Colonic mucosa (tissue), 4 donors: Measurements from ENCODE around the gene BBX. TPM values are rescaled to one million over a fixed set of nuclear protein-coding genes. Genes with fewer than 3 reads are reported as not detected.

Source experiments
- DNase-seq: peaks from one replicate; pipeline ENCODE4 v3.0.0-alpha.2; 2020
- H3K27ac ChIP-seq: fragments of 200-600 bp; one replicate; pipeline ENCODE4 v1.8.0; 2021
- H3K27me3 ChIP-seq: fragments of 200-600 bp; one replicate; pipeline ENCODE4 v1.8.0; 2021
- H3K36me3 ChIP-seq: fragments of 200-600 bp; one replicate; pipeline ENCODE4 v1.8.0; 2021
- H3K4me1 ChIP-seq: fragments of 200-600 bp; one replicate; pipeline ENCODE4 v1.8.0; 2021; ENCODE audit warnings: mild to moderate bottlenecking
- H3K4me3 ChIP-seq: fragments of 200-600 bp; one replicate; pipeline ENCODE4 v1.8.0; 2021
- H3K9ac ChIP-seq, 2 donors: one replicate each; pipeline ENCODE4 v1.7.0; 2013; ENCODE audit warnings: control low read depth in 2 of 2, low read depth in 2 of 2, low read length in 2 of 2
- H3K9me3 ChIP-seq: fragments of 200-600 bp; one replicate; pipeline ENCODE4 v1.8.0; 2021
- intact Hi-C: fragments of 100-400 bp; cut with DNase I; formaldehyde crosslinking; loops from one replicate; pipeline ENCODE4 v1.14.1; 2022
- total RNA-seq, 2 donors: library from RNA; stranded (reverse); fragmentation: NEBNext Ultra II Directional in 1 of 2; extraction: Animal tissue kit (Norgen Biotek cat#: 25700) in 1 of 2; gene quantifications; one replicate each; pipeline ENCODE4 v1.2.1, GENCODE V29; 2021
- TF ChIP-seq, protein P1 (sequence below): fragments of 200-600 bp; IDR thresholded peaks from one replicate; pipeline ENCODE4 v1.8.0; 2022; ENCODE audit warnings: antibody characterized with exemption, mild to moderate bottlenecking
- donor health status: healthy.
- donor health status: DM: no; HTN: no; CAD: no.
- donor health status: DM: no; HTN: no; CAD: no.

The BBX gene
- total RNA-seq, 2 donors from 2014 or later, result 21.5 to 44.3 TPM

DNA sequence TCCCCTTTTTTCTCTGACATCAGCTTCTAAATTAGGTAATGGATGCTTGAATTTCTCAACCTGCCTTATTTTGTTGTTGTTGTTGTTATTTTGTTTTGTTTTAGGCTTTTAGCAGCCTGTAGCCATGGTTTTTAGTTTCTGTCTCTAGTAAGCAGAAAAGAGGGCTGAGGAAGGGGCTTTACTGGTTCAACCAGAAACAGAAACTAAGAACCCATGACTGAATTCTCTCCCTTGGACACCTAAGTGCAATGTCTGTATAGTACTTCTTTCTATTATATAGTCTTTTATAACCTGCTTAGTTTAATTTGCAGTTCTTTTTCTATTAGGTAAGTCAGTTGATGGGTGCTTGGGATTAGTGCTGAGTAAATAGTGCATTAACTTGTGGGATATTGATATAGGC lies 129.0 kb downstream of the BBX start:
- DNase-seq, result no peak
- H3K27me3 ChIP-seq, result no peaks in the 10 kb centered on the region
- TF ChIP-seq, protein P1, sequence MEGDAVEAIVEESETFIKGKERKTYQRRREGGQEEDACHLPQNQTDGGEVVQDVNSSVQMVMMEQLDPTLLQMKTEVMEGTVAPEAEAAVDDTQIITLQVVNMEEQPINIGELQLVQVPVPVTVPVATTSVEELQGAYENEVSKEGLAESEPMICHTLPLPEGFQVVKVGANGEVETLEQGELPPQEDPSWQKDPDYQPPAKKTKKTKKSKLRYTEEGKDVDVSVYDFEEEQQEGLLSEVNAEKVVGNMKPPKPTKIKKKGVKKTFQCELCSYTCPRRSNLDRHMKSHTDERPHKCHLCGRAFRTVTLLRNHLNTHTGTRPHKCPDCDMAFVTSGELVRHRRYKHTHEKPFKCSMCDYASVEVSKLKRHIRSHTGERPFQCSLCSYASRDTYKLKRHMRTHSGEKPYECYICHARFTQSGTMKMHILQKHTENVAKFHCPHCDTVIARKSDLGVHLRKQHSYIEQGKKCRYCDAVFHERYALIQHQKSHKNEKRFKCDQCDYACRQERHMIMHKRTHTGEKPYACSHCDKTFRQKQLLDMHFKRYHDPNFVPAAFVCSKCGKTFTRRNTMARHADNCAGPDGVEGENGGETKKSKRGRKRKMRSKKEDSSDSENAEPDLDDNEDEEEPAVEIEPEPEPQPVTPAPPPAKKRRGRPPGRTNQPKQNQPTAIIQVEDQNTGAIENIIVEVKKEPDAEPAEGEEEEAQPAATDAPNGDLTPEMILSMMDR, result no peak
- intact Hi-C loops, result no loop called here
- H3K4me1 ChIP-seq, result no peaks in the 10 kb centered on the region
- no peak overlapping the region for H3K4me3 ChIP-seq
- no peaks in the 10 kb centered on the region for H3K36me3 ChIP-seq
- H3K9ac ChIP-seq, result no peak overlapping the region
- H3K9me3 ChIP-seq, result no peaks in the 10 kb centered on the region
- H3K27ac ChIP-seq, result no peak overlapping the region

DNA sequence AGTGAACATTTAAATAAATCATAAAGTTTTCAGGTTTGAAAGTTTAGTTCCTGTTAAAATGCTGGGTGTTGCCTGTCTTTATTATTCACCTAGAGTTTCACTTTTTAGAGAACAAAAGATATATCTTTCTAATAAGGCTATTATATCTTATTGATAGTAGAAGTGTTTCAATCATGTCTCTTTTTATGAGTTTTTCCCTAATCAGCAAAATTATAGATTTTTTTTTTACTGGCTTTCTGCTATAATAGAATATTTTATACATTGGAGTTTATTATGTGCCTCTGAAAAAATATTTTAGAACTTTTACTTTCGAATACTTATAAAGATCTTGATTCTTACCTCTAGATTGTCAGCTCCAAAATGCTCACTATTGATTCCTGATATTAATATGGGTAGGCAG lies 131.5 kb downstream of the BBX start:
- Histone ChIP-seq H3K36me3 (no peaks in the 10 kb centered on the region), H3K4me3 (no peak overlapping the region), H3K4me1 (no peaks in the 10 kb centered on the region), H3K9me3 (no peaks in the 10 kb centered on the region), H3K27me3 (no peaks in the 10 kb centered on the region), H3K27ac (no peak overlapping the region), H3K9ac (no peak overlapping the region)
- no peak for DNase-seq
- intact Hi-C loops, result no loop called here
- TF ChIP-seq, protein P1, result no peak

DNA sequence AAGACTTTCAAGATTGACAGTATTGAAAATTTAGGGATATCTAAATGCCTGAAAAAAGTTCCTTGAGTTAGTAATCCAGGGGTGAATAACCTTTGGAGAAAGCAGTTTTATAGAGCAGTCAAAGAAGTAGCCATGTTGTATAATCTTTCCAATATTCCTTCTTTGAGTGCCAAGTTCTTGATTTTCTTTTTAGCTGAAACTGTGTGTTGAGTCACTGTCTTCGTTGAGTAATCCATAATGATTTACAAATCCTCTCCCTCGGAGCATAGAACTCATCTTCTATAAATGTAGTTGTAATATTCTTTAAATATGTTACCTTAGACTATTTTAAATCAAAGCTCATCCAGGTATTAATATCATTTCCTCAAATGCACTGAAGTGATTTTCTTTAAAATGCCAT lies 135.2 kb downstream of the BBX start:
- no peaks in the 10 kb centered on the region for H3K9me3 ChIP-seq
- no peak overlapping the region for H3K4me3 ChIP-seq
- H3K27ac ChIP-seq, result no peak overlapping the region
- TF ChIP-seq, protein P1, result no peak
- no peaks in the 10 kb centered on the region for H3K4me1 ChIP-seq
- no peaks in the 10 kb centered on the region for H3K27me3 ChIP-seq
- no peak overlapping the region for H3K9ac ChIP-seq
- intact Hi-C loops, result no loop called here
- H3K36me3 ChIP-seq, result no peaks in the 10 kb centered on the region
- DNase-seq, result no peak

DNA sequence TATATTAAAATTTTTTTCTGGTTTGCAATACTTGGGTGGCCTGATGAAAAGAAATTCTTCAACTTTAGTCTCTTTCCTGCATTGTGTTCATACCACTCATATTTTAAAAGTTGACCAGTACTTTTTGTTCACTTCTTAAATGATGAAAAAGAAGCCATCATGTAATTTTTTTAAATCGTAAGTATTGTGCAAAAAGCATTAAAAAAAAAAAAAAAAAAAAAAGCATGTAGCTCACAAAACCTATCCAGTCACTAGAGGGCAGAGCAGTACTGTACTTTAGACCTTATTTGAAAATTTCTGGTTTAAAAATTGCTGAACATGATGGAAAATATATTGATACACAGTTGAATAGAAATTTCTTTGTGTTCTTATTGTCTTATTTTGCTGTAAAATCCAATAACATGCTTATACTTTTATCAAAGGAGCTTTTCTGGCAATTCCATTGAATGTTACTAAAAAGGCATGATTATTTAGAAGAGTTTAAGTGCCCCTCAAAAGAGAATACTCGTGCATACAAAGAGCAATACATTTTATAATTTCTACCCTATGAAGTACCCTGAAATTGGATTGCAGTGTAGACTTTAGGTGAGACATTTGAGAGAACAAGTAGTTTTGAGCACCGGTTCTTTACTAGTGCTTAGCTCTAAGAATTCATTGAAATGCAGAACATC lies 137.7 kb downstream of the BBX start:
- TF ChIP-seq, protein P1, result peak; percentile 50
- intact Hi-C loops, result no loop called here

DNA sequence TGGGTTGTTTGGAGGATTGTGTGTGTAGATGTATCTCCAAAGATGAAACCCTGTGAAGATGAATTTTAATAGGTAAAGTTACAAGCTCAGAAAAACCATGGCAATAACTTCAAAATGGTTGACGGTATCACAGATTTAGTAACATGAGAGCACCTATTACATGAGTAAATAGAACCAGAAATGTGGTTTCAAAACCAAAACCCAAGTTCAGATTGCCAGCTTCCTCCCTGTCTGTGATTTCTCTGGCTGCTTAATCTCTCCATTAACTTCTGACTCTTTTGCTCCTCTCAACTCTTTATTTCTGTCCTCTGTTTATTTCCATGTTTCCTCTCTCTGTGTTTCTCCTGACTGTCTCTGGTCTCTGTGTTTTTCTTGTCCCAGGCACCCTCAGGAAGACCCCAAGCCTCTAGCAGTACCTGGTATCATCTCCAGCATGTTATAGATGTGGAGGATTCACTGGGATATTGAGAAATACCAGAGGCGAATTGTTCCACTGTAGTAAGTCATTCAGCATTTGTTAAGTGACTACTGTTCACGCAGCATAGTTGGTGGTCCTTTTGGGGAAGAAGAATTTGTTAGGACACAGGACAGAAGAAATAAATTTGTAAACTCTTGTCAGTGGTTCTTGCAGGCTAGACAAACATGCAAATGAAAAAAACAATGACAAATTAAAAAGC lies 138.8 kb downstream of the BBX start:
- TF ChIP-seq, protein P1, result no peak
- no peak overlapping the region for H3K9ac ChIP-seq

More for the DNA sequence above, 137.7 kb downstream of the BBX start:
- Histone ChIP-seq H3K9me3 (no peaks in the 10 kb centered on the region), H3K4me1 (no peaks in the 10 kb centered on the region), H3K9ac (no peak overlapping the region), H3K36me3 (no peaks in the 10 kb centered on the region), H3K4me3 (no peak overlapping the region), H3K27ac (no peak overlapping the region), H3K27me3 (no peaks in the 10 kb centered on the region)
- DNase-seq, result no peak

More for the DNA sequence above, 138.8 kb downstream of the BBX start:
- no peak overlapping the region for H3K4me3 ChIP-seq
- H3K9me3 ChIP-seq, result no peaks in the 10 kb centered on the region
- H3K36me3 ChIP-seq, result no peaks in the 10 kb centered on the region
- H3K27me3 ChIP-seq, result no peaks in the 10 kb centered on the region
- intact Hi-C loops, result no loop called here
- peak overlapping the region; percentile 35 for H3K27ac ChIP-seq
- DNase-seq, result no peak
- no peaks in the 10 kb centered on the region for H3K4me1 ChIP-seq
